ENCODE results near the gene SRPX.
A peak's percentile ranks its signal among the peaks of the same experiment; 100 is the strongest.

Gene SRPX

DNA sequence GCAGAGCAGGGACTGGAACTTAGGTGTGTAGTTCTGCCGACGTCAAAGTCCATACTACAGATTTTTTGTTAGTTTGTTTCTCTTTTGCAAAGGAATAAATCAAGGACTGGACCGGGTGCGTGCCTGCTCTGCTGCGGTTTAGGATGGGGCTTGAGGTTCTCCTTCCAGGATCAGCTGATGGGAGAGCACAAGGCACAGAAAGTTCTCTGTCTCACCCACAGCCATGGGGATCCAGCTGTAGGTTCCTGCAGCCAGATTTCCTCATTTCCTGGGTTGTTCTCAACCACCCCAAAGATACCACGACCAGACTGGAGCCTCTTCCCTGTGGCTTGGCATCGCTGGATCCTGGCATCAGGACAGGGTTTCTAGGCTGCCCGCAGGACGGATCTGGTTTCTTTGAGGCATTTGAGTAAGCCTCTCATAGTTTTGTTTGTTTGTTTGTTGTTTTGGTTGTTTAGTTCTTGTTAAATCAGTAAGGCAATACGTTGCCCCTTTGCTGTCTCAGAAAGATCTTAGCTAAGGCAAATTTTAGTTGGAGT lies 789 bp upstream of the SRPX start:
- TF ChIP-seq, protein P1, sequence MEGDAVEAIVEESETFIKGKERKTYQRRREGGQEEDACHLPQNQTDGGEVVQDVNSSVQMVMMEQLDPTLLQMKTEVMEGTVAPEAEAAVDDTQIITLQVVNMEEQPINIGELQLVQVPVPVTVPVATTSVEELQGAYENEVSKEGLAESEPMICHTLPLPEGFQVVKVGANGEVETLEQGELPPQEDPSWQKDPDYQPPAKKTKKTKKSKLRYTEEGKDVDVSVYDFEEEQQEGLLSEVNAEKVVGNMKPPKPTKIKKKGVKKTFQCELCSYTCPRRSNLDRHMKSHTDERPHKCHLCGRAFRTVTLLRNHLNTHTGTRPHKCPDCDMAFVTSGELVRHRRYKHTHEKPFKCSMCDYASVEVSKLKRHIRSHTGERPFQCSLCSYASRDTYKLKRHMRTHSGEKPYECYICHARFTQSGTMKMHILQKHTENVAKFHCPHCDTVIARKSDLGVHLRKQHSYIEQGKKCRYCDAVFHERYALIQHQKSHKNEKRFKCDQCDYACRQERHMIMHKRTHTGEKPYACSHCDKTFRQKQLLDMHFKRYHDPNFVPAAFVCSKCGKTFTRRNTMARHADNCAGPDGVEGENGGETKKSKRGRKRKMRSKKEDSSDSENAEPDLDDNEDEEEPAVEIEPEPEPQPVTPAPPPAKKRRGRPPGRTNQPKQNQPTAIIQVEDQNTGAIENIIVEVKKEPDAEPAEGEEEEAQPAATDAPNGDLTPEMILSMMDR (IDR thresholded peaks at IDR 0.05; ENCODE audit: low read depth, low read length): no peak

DNA sequence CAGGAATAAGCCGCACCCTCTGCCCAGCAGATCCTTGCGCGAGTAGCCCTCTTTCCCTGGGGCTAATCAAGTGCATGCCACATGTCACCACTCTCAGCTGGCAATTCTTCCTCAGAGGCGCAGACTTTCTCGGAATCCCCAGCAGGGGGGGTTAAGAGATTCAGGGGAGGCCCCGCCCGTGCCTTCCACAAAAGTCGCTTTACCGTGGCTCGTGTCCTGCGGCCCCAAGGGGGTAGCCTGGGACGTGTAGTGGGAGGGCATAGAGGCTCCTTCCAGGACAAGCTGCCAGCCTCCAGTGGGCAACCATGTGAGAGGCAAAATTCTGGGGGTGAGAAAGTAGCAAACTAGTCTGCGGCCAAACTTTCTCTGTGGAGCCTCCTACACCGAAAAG lies 652 bp downstream of the SRPX start:
- TF ChIP-seq, protein P1 (IDR thresholded peaks at IDR 0.05; ENCODE audit: low read depth, low read length): peak; percentile 39
- peak overlapping the region; percentile 60 for H3K4me3 ChIP-seq (ENCODE audit: low read depth, low read length)

More for the DNA sequence above, 789 bp upstream of the SRPX start:
- H3K4me3 ChIP-seq (ENCODE audit: low read depth, low read length): no peak overlapping the region

DNA sequence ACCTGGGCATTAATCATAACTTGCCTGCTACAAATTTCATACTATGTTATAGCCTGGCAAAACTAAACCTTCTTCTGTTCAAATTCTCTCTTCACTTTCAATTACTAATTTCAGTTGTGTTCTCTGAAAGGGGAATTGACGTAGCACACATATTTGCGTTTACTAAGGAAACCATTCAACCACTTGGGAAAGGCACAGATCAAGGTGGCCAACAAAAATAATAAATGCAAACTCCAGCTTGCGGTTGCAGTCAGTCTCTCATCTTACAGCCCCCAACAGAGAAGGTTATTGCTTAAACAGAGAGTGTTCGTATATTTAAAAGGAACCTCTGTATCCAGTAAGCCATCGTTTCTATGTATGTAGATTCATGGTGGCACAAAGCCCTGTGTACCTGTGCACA lies 4.0 kb downstream of the SRPX start:
- H3K4me3 ChIP-seq (ENCODE audit: low read depth, low read length): no peak overlapping the region
- TF ChIP-seq, protein P1 (IDR thresholded peaks at IDR 0.05; ENCODE audit: low read depth, low read length): no peak

DNA sequence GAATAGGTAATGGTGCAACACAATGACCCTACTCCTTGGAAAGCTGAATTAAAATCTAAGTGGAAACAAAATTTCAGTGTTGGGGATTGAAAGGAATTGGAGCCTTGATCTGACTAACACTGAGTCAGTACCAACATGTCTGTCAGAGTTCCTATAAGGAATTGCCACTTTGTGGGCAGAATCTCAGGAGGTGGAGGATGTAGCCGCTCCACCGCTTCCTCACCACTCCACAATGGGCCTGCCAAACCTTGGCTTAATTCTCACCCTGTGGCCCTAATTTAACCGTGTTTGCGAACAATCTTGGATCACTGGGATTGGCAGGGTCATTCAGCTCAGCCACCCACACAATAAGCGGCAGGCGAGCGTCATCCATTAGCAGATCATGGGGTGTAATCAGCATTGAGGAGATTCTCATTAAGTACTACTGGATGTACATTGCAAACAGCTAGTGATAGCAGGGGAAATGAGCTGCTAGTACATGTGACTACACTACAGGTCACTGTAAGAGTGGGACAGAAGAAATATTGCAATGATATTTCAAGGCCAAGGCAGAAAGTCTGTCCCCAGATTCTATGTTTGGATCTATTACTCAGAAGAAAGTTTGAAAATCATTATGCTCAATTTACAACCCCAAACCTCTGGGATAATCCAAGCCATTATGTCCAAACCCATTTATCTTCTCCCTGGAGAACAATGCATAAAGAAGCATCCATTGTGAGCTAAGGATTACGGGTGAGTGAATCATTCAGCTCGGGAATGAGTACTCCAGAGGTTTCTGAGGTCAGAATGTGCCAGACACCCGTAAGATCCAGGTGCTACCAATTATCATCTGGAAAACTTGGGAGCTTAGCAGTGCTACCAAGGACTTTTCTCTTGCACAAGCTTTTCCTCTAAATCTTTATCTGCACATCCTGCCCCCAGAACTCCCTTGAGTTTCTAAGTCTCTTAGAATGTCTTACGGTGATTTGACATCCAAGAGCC lies 5.8 kb downstream of the SRPX start:
- TF ChIP-seq, protein P1 (IDR thresholded peaks at IDR 0.05; ENCODE audit: low read depth, low read length): no peak
- H3K4me3 ChIP-seq (ENCODE audit: low read depth, low read length): no peak overlapping the region

DNA sequence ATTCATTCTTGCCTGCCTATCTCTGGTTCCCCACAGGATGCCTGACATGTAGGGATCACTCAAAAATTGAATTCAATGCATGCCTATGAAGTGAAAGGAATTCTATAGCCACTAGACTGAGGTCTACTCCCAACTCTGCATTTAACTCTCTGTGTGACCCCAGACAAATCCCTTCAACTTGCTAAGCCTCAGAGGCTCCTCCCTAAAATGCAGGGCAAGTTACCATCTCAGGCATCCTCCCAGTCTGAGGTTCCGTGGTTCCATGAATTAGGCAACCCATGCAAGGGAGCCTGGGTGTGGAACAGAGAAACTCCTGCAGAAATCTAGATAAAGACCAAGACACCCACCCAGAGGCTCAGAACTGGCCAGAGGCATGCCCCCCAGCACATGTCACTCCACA lies 6.6 kb downstream of the SRPX start:
- TF ChIP-seq, protein P1 (IDR thresholded peaks at IDR 0.05; ENCODE audit: low read depth, low read length): no peak
- H3K4me3 ChIP-seq (ENCODE audit: low read depth, low read length): no peak overlapping the region

DNA sequence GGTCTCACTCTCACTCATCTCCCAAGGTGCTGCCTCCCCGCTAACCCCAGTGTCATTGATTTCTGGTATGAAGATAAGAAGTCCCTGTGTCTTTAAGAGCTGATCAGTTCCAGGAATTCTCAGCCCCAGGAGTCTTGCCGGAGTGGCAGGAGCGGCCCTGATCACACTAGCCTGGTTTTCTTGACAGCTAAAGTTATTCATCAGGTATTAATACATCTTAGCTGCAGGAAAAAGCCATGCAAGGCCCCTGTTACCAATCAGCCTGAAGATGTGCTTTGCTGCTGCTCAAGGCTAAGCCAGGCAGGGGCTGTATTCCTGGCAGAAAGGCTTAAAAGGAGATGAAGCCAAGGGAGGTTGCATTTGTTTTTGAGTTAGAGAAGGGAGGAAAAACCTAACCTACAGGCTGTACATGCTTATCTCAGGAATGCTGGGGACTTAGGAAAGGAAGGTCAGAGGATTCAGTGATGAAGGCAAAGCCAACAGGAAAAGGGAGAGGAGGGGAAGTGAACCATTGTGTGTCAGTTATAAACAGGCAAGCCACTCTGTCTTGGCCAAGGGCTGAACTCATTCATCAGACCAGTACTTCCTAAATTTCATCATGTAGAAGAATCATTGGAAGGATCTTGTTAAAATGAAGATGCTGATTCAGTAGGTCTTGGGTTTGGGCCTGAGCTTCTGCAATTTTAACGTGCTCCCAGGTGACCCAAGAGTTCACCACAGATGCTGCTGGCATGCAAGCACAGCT lies 8.6 kb downstream of the SRPX start:
- H3K4me3 ChIP-seq (ENCODE audit: low read depth, low read length): no peak overlapping the region
- TF ChIP-seq, protein P1 (IDR thresholded peaks at IDR 0.05; ENCODE audit: low read depth, low read length): no peak
